H9 (cell line): ENCODE measurements around the gene SOX13. TPM values are rescaled to one million over a fixed set of nuclear protein-coding genes. Genes with fewer than 3 reads are reported as not detected.
A peak's percentile ranks its signal among the peaks of the same experiment; 100 is the strongest.

Source experiments
- DNase-seq: peaks from one replicate; pipeline ENCODE4 v3.0.0-alpha.2; 2017
- H2AFZ ChIP-seq: one replicate; pipeline ENCODE4 v1.6.1; 2013; ENCODE audit warnings: mild to moderate bottlenecking, low read length, control low read depth, moderate library complexity
- H2AK5ac ChIP-seq: 2 replicates; pipeline ENCODE4 v1.6.1; 2013; ENCODE audit warnings: low read length, control low read depth, mixed read lengths; ENCODE audit not compliant: insufficient read length
- H2BK120ac ChIP-seq: one replicate; pipeline ENCODE4 v1.6.1; 2013; ENCODE audit warnings: low read depth, mild to moderate bottlenecking, low read length, control low read depth, inconsistent platforms; ENCODE audit not compliant: poor library complexity, severe bottlenecking
- H2BK12ac ChIP-seq: 2 replicates; pipeline ENCODE4 v1.6.1; 2013; ENCODE audit warnings: low read length, control low read depth, mixed read lengths, low read depth; ENCODE audit not compliant: insufficient read length
- H2BK15ac ChIP-seq: 2 replicates; pipeline ENCODE4 v1.6.1; 2013; ENCODE audit warnings: low read depth, low read length, control low read depth
- H2BK20ac ChIP-seq: one replicate; pipeline ENCODE4 v1.6.1; 2013; ENCODE audit warnings: low read depth, mild to moderate bottlenecking, low read length, control low read depth, inconsistent platforms; ENCODE audit not compliant: poor library complexity, severe bottlenecking
- H2BK5ac ChIP-seq: 2 replicates; pipeline ENCODE4 v1.6.1; 2013; ENCODE audit warnings: low read length, control low read depth, mixed read lengths; ENCODE audit not compliant: insufficient read length
- H3K14ac ChIP-seq: 2 replicates; pipeline ENCODE4 v1.6.1; 2013; ENCODE audit warnings: low read length, control low read depth; ENCODE audit not compliant: insufficient read depth
- H3K18ac ChIP-seq: 2 replicates; pipeline ENCODE4 v1.6.1; 2013; ENCODE audit warnings: low read depth, mild to moderate bottlenecking, mixed read lengths, low read length, control low read depth; ENCODE audit not compliant: insufficient read length
- H3K23ac ChIP-seq: 2 replicates; pipeline ENCODE4 v1.6.1; 2013; ENCODE audit warnings: low read length, control low read depth, mixed read lengths, low read depth; ENCODE audit not compliant: insufficient read length
- H3K23me2 ChIP-seq: 2 replicates; pipeline ENCODE4 v1.6.1; 2013; ENCODE audit warnings: low read depth, mild to moderate bottlenecking, mixed read lengths, low read length, control low read depth; ENCODE audit not compliant: insufficient read length, poor library complexity, severe bottlenecking
- H3K27ac ChIP-seq: 2 replicates; pipeline ENCODE4 v1.5.1; 2013; ENCODE audit warnings: low read length, control low read depth, mixed read lengths, low read depth; ENCODE audit not compliant: insufficient read length
- H3K27me3 ChIP-seq: 2 replicates; pipeline ENCODE4 v1.6.1; 2013; ENCODE audit warnings: low read length, control low read depth, inconsistent platforms; ENCODE audit not compliant: insufficient read depth
- H3K4ac ChIP-seq: 2 replicates; pipeline ENCODE4 v1.6.1; 2013; ENCODE audit warnings: low read depth, mild to moderate bottlenecking, control low read depth, inconsistent platforms, low read length, moderate library complexity
- H3K4me1 ChIP-seq: 2 replicates; pipeline ENCODE4 v1.6.1; 2013; ENCODE audit warnings: low read length, control low read depth, inconsistent platforms; ENCODE audit not compliant: insufficient read depth
- H3K4me2 ChIP-seq: 2 replicates; pipeline ENCODE4 v1.6.1; 2013; ENCODE audit warnings: low read length, control low read depth, mixed read lengths; ENCODE audit not compliant: insufficient read length, insufficient read depth
- H3K56ac ChIP-seq: 2 replicates; pipeline ENCODE4 v1.6.1; 2013; ENCODE audit warnings: low read depth, mild to moderate bottlenecking, mixed read lengths, low read length, control low read depth; ENCODE audit not compliant: insufficient read length
- H3K79me1 ChIP-seq: 2 replicates; pipeline ENCODE4 v1.6.1; 2013; ENCODE audit warnings: low read depth, mild to moderate bottlenecking, moderate library complexity, low read length, control low read depth, inconsistent platforms; ENCODE audit not compliant: insufficient read depth, poor library complexity, severe bottlenecking
- H3K79me2 ChIP-seq: 2 replicates; pipeline ENCODE4 v1.6.1; 2013; ENCODE audit warnings: low read length, control low read depth, inconsistent platforms; ENCODE audit not compliant: insufficient read depth
- H3K9ac ChIP-seq: 2 replicates; pipeline ENCODE4 v1.6.1; 2013; ENCODE audit warnings: low read length, control low read depth, mixed read lengths; ENCODE audit not compliant: insufficient read length; ENCODE audit errors: extremely low read depth
- H3K9me3 ChIP-seq: one replicate; pipeline ENCODE4 v1.6.1; 2013; ENCODE audit warnings: low read depth, low read length, inconsistent platforms; ENCODE audit not compliant: control insufficient read depth
- H3T11ph ChIP-seq: one replicate; pipeline ENCODE4 v1.6.1; 2013; ENCODE audit warnings: mild to moderate bottlenecking, low read length, control low read depth, inconsistent platforms
- H4K20me1 ChIP-seq: one replicate; pipeline ENCODE4 v1.6.1; 2013; ENCODE audit not compliant: control insufficient read depth, insufficient read length, insufficient read depth
- H4K5ac ChIP-seq: 2 replicates; pipeline ENCODE4 v1.6.1; 2013; ENCODE audit warnings: low read depth, mild to moderate bottlenecking, mixed read lengths, low read length, control low read depth; ENCODE audit not compliant: insufficient read length
- H4K8ac ChIP-seq: replicated peaks from 2 replicates; pipeline ENCODE4 v1.6.1; 2013; ENCODE audit warnings: low read length, control low read depth, mixed read lengths, low read depth; ENCODE audit not compliant: insufficient read length
- H4K91ac ChIP-seq: 2 replicates; pipeline ENCODE4 v1.6.1; 2013; ENCODE audit warnings: low read depth, mild to moderate bottlenecking, moderate library complexity, mixed read lengths, low read length, control low read depth; ENCODE audit not compliant: insufficient read length
- H3K27ac Mint-ChIP-seq, 3 experiments: 2 replicates in 2 of 3; 3 replicates in 1 of 3; pipeline ENCODE4 v1.8.0; 2020 to 2021; ENCODE audit warnings: mixed read lengths in 3 of 3, mild to moderate bottlenecking in 1 of 3, moderate library complexity in 1 of 3
- H3K27me3 Mint-ChIP-seq: 2 replicates; pipeline ENCODE4 v1.8.0; 2021; ENCODE audit warnings: low read depth, mild to moderate bottlenecking, moderate library complexity, mixed read lengths
- H3K36me3 Mint-ChIP-seq, 3 experiments: 2 replicates in 2 of 3; 3 replicates in 1 of 3; pipeline ENCODE4 v1.8.0; 2020 to 2021; ENCODE audit warnings: low read depth in 3 of 3, mixed read lengths in 3 of 3; ENCODE audit not compliant: insufficient read depth in 1 of 3
- H3K4me1 Mint-ChIP-seq, 2 experiments: 2 replicates each; pipeline ENCODE4 v1.8.0; 2020; ENCODE audit warnings: mixed read lengths in 2 of 2
- H3K4me3 Mint-ChIP-seq, 2 experiments: 2 replicates in 1 of 2; 3 replicates in 1 of 2; pipeline ENCODE4 v1.8.0; 2020 to 2021; ENCODE audit warnings: mild to moderate bottlenecking in 2 of 2, mixed read lengths in 2 of 2, moderate library complexity in 1 of 2
- H3K9me3 Mint-ChIP-seq, 2 experiments: 2 replicates in 1 of 2; 3 replicates in 1 of 2; pipeline ENCODE4 v1.8.0; 2020; ENCODE audit warnings: mild to moderate bottlenecking in 2 of 2, mixed read lengths in 2 of 2, moderate library complexity in 1 of 2
- WGBS: extraction: QIAGEN DNeasy Blood & Tissue Kit; methylation state at CpG from one replicate; pipeline ENCODE4 v1.1.7; 2013; ENCODE audit warnings: missing lambda C conversion rate, low lambda C conversion rate, mixed read lengths; ENCODE audit not compliant: insufficient read length; ENCODE audit errors: extremely low coverage; 5-methylcytosine and 5-hydroxymethylcytosine counted together
- total RNA-seq: library from RNA; stranded (reverse); gene quantifications from 2 replicates; pipeline ENCODE4 v1.2.1, GENCODE V29; 2021
- TF ChIP-seq, protein P1 (sequence below): fragments of 200-600 bp; sonication (generic); conservative IDR thresholded peaks from 3 replicates; pipeline ENCODE4 v1.8.0; 2021; ENCODE audit warnings: antibody characterized with exemption, mild to moderate bottlenecking

The SOX13 gene
- total RNA-seq, 1 experiment from 2014 or later, result 120 TPM

DNA sequence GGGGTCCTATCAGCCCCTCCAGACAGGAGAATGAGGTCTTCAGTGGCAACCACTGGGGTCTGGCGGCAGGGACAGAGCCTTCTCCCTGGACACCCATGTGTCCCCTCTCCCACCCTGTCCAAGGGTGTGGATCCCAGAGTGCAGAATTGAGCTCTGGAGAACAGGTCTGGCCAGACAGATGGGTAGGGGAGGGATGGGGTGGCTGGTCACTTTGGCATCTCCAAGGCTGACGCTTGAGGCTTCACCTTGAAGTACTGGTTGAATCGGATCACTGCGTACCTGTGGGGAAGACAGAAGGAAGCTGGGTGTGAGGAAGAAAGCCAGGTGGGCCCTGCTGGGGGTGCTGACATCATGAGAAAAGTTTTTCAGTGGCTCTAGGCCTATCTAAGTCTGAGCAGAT, 59.1 kb downstream of the SOX13 start:
- WGBS, result no CpG with 5 or more reads among the region's 4 CpGs
- no peak overlapping the region for H3K14ac ChIP-seq
- TF ChIP-seq, protein P1, sequence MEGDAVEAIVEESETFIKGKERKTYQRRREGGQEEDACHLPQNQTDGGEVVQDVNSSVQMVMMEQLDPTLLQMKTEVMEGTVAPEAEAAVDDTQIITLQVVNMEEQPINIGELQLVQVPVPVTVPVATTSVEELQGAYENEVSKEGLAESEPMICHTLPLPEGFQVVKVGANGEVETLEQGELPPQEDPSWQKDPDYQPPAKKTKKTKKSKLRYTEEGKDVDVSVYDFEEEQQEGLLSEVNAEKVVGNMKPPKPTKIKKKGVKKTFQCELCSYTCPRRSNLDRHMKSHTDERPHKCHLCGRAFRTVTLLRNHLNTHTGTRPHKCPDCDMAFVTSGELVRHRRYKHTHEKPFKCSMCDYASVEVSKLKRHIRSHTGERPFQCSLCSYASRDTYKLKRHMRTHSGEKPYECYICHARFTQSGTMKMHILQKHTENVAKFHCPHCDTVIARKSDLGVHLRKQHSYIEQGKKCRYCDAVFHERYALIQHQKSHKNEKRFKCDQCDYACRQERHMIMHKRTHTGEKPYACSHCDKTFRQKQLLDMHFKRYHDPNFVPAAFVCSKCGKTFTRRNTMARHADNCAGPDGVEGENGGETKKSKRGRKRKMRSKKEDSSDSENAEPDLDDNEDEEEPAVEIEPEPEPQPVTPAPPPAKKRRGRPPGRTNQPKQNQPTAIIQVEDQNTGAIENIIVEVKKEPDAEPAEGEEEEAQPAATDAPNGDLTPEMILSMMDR, result no peak

More for the DNA sequence above, 59.1 kb downstream of the SOX13 start:
- Histone ChIP-seq H3K79me2 (no peaks in the 10 kb centered on the region), H3K23me2 (peaks cover 4% of the 10 kb centered on the region), H2BK5ac (no peak overlapping the region), H3K79me1 (no peaks in the 10 kb centered on the region), H3K4me2 (no peak overlapping the region), H3K9me3 (no peaks in the 10 kb centered on the region), H2BK15ac (no peak overlapping the region), H2BK120ac (no peak overlapping the region), H3K18ac (no peak overlapping the region), H3K56ac (no peak overlapping the region), H2AK5ac (no peak overlapping the region), H3T11ph (no peak overlapping the region), H4K91ac (no peak overlapping the region), H3K4ac (no peak overlapping the region), H3K9ac (no peak overlapping the region), H4K5ac (no peak overlapping the region), H4K8ac (no peak overlapping the region), H2BK20ac (no peak overlapping the region), H2AFZ (no peak overlapping the region), H3K23ac (no peak overlapping the region), H4K20me1 (no peaks in the 10 kb centered on the region), H3K27me3 (no peaks in the 10 kb centered on the region), H2BK12ac (no peak overlapping the region), H3K27ac (no peak overlapping the region), H3K4me1 (no peaks in the 10 kb centered on the region; the same call in 1 of the 2 replicates)
- Mint-ChIP-seq H3K4me3 (no peak overlapping the region), H3K27me3 (no peaks in the 10 kb centered on the region; the same call in 1 of the 2 replicates), H3K27ac (peak overlapping the region in 2 of 3 experiments; percentile 31 to 42; a peak in 1 of 7 replicates), H3K36me3 (peaks cover 0 to 41% (median 7%) of the 10 kb centered on the region in 3 experiments; a peak in 5 of 7 replicates), H3K9me3 (no peaks in the 10 kb centered on the region; a peak in 1 of 5 replicates), H3K4me1 (peaks cover 27 to 33% of the 10 kb centered on the region in 2 experiments)
- no peak for DNase-seq
